NCI-H146 treated with DMSO at 0.1 percent for 48 hours (cell line): ENCODE data around the gene AHDC1.

ENCODE experiments used
- DNase-seq: peaks from one replicate; lab custom pipeline; 2025; ENCODE audit not compliant: unreplicated experiment; lab: John Stamatoyannopoulos, UW

AHDC1 gene

DNA sequence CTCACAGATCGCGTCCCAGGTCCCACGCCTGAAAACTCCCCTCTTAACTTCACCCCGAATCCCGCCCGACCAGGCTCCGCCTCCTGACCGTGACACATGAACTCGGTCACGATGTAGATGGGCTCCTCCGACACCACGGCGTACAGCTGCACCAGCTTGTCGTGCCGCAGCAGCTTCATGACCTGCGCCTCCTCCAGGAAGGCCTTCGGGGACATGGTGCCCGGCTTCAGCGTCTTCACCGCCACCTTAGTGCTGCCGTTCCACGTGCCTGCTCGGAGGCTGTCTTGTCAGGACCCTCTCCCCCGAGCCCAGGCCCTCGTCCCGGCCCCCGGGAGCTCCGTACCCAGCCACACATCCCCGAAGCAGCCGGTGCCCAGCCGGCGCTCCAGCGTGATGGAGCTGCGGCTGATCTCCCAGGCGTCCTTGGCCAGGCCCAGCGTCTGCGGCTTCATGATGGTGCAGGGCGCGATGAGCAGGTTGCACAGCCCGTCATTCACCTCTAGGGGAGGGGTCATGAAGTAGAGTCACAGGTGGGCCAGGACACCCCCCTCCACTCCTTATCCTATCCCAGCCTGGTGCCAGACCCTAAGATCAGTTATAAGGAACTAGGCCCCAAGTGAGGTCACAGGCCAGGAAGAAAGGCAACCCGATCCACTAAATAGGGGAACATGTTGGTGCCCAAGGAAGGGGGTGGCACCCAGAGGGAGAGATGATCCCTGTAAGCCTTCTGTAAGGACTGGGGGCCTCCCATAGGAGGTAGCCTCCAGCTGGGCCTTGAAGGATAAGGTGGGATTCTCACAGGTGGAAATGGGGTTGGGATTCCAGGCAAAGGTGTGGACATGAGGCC is 11.6 kb upstream of the AHDC1 start:
- DNase-seq, result no peak

DNA sequence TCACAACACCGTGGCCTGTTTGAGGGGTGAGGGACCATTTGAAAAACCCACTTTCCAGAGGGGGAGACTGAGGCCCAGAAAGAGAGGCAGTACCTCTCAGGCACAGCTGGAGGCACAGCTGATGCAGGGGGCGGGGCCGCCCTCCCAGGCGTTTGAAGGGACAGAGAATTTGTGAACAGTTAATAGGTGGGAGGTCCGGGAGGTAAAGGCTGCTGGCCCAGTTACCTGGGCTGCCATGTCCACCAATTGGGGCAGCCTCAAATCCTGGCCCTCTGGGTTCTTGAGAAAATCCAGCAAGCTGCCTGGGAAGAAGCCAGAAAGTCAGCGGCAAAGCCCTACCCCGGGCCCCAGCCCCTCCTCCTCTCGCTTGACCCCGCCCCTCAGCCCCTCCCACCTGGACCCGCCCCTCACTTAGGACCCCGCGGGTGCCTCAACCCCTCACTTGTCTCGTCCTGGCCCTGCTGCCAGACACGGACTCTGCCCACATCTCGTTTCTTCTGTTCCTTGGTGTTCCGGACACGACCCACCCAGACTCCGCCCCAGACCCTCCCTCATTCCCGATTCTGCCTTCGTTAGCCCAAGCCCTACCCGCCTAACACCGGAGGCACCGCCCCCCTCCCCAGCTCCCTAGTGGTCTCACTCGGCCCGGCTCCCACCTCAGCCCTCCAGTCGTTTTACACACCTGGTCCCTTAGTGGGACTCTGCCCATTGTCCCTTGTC is 10.8 kb upstream of the AHDC1 start:
- DNase-seq, result no peak

DNA sequence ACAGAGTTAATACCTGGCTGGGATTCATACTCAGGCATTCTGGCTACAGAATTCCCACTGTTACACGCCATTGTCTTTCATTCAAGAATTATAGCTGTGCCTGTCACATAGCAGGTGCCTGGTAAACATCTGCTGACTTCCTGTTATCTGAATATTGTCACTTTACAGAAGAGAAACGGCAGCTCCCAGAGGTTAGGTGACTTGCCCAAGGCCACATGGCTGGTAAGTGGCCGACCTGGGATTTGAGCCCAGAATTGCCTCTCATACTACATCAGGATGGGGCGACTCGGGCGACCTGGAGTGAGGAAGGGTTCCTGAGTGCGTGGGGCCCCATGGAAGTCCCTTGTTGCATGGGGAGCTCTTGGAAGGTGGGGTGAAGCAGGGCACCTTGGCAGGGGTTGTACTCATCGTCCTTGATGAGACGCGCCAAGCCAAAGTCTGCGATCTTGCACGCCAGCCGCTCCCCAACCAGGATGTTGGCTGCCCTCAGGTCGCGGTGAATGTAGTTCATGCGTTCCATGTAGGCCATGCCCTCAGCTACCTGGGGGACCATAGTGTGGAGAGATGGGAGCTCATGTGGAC is 10.2 kb upstream of the AHDC1 start:
- no peak for DNase-seq

DNA sequence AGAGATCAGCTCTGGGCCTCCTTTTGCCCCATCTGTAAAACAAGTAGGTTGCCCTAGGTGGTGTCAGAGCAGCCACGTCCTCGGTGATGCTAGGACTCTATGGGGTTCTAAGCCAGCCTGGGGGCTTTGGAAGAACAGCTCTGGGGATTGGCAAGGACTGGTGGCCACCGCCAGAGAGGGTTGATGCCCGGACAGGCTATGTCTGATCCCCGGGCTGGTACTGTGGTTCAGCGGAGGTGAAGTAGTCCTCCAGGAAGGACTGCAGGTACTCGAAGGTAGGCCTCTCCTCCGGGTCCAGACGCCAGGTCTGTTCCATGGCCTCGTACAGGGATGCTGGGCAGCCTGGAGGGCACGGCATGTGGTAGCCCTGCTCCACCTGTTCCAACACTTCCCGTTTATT is 8.8 kb upstream of the AHDC1 start:
- no peak for DNase-seq

DNA sequence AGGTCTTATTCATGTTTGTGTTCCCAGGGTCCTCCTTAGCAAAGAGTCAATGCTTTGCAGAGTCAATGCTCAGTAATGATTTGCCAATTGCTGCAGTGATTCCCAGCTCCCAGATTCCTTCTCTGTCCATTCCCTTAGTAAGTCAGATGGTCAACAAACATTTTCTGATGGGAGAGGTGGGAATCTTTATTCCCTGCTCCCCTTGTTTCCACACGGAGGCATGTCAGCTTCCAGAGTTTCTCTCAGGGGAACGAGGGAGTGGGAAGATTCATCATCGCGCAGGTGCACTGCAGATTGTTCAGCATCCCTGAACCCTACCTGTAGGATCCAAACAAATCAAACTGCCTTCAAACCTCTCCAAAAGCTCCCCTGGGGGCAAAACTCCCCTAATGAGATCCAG is 7.5 kb upstream of the AHDC1 start:
- no peak for DNase-seq

DNA sequence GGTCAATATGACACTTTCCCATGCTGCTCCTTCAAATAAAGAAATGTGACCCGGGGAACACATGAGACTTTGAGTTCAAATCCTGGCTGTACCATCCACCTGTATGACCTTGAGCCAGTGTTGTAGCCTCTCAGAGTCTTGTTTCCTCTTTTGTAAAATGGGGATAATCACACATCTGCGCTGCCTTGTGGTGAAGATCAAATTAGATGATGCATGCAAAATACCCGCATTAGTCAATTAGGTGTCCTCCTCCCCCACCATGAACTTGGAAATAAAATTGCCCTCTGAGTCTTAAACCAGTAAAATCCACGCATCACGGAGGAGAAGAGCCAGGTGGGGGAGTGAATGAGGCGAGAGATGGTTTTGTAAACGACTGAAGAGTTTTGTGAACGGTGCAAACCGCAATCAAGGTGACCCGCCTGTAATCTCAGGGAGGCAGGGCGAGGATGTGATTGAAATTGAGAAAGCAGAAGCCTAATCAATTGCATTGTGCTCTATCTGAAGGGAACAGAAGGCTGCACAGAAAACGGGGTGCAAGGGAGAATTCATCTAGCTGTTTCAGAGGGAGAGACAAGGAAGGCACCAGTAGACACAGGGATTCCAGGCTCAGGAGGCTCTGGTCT is 5.8 kb upstream of the AHDC1 start:
- DNase-seq, result no peak

DNA sequence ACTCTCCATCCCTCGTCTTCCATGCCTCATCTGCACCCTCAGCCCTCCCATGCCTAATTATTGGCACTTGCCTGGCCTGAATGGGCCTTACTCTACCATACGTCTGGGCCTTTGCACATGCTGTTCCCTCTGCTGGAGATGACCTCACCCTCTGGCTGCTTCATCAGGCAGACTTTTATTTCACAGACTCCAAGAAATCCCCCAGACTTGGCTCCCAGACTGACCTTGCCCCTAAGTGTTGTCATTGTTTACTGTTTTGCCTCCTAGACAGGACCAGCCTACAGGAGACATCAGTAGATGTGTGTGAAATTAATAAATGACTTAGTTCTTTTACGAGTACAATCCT is 5.2 kb upstream of the AHDC1 start:
- no peak for DNase-seq

DNA sequence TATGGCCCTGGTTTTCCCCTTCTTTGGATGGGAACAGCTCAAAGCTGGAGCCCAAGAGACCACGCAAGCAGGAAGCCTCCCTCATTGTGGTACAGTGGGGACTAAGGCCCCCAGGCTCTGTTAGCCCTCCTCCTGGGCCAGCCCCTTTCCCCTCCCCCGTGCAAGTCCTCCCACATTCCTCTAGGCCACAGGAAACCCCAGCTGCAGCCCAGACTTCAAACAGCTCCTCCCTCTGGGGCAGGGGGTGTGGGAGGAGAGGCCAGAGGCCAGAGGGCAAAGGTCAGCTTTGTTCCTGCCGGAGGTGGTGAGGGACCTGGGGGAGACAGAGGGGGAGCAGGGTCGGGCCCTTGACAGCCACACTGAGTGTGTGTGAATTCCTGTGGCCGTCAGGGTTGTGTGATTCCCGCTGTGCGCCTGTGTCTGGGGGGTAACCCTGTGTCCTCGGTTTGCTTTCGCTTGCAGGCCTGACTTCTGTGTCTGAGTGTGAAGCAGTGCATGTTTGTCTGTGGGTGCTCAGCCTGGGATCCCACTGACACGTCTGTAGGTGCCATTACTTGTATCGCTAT is 3.4 kb upstream of the AHDC1 start:
- DNase-seq, result no peak

DNA sequence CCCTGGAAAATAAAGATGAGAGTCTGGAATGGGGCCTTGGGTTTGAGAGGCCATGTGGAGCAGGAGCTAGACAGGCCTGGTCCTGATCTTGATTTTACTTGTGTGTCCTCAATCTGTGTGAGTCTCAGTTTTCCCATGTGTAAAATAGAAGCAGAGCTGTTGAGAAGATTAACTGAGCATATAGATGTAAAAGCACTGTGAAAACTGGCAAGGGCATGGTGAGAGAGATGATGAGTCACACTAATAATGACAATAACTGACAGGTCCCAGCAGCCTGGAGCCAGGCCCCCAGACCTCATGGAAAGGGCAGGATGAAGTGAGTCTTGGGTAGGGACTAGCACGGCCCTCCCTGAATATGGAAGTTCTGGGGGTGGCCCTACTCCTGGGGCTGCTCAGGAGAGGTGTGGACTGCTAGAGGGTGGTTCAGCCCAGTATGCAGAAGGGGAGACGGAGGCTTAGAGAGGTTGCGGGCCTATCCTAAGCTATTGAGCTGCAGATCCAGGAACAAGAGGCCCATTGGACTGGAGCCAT is 2.8 kb upstream of the AHDC1 start:
- DNase-seq, result no peak

DNA sequence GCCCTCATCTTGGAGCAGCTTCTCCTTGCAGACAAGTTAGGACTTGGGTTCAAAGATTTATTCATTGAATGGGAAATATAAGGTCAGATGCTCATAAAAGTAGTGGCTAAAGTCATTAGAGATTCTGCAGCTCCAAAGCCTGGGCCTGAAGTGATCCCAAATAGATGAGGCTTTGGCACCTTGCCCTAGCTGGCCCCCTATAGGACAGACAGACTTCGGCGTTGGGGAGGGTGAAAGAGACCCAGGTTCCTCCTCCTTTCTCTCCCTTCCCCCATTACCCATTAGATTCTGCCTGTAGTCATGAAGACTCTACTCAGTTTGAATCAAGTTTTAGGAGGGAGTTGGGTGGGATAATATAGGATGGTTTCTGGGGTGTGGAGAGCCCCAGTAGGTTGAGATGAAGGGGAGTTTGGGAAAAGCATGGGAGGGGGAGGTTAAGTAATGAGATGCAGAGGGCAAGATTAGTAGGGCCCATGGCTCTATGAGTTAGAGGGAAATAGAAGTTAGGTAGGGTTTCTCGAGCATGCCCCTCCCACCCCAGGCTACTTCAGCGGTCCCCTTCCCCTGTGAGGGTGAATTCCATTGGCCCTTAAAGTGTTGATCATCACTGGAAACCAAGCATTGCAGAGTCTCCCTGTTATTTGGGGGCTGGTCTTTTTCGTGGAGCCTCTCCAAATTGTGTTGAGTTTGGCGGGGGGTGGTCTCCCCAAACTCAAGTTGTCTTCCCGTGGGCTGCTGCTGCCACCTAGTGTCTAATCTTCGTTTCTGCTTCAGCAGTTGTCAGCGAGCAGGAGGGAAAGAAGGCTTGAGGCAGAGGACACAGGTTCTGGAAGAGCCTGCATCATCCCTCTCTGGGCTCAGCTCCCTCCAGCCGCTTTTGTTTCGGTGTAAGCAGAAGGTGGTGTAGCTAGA is 2.1 kb upstream of the AHDC1 start:
- no peak for DNase-seq

DNA sequence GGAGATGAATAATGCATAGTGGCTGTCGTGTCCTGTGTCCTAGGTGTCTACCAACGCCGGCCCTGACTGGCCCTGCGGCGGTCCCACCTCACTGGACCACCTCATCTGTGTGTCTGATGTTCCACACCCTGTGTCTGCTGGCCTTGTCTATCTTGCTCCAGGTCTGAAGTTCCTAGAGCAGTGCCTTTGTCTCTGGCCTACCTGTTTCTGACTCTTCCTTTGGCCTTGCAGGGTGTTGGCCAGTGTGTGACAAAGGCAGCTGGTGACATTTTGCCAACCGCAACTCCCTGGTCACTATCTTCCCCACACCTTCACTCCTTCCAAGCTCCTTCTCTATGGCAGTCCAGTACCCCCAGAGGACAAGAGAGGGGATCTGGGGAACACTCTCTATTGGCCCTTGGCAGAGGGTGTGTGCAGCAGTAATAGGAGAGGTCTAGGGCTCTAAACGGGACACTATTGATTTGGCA is 1.4 kb upstream of the AHDC1 start:
- DNase-seq, result no peak

DNA sequence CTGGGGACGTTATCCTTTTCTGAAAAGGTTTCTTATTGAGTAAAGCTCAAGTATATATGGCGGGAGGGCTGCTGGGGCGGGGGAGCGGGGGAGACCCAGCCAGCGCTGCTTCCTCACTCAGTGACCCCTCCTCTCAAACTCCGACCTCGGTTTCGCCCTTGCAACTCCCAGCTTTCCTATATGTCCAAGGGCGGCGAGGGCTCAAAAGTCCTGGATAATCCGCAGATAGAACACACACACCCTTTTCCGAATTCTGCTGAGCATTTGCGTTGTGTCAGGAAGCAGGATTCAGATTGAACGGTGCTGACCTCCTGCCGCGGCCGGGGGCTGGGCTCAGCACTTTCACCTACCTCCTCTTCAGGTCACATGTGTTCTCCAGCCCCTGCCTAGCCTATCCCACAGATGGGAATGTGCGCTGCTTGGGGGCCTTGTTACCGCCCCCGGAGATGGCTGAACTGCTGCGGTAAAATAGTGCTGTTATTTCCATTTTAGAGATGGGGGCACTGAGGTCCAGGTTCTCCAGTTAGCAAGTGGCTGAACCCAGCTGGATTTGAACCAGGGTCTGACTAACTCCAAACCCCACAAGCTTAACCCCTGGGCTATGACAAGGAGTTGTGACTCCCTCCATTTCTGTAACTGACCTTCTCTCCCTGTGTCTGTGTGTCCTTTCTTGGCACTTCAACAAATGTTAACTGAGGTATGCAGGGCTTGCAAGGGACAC is 795 bp upstream of the AHDC1 start:
- DNase-seq, result no peak

DNA sequence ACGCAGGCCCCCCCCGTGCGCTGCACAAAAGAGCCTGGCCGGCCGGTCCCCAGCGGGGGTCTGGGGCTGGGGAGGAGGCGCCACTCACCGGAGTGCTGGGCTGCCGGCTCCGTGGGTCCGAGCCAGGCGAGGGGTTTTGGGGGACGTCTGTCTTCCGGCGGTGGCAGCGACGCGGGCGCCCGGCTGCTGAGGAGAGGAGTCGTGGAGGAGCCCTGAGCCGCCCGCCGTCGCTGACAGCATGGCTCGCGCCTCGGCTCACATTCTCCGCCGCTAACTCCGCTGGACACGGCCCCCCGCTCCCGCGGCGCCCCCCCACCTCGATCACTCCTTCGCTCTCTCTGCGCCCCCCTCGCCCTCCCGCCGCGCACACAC is 649 bp downstream of the AHDC1 start:
- no peak for DNase-seq

DNA sequence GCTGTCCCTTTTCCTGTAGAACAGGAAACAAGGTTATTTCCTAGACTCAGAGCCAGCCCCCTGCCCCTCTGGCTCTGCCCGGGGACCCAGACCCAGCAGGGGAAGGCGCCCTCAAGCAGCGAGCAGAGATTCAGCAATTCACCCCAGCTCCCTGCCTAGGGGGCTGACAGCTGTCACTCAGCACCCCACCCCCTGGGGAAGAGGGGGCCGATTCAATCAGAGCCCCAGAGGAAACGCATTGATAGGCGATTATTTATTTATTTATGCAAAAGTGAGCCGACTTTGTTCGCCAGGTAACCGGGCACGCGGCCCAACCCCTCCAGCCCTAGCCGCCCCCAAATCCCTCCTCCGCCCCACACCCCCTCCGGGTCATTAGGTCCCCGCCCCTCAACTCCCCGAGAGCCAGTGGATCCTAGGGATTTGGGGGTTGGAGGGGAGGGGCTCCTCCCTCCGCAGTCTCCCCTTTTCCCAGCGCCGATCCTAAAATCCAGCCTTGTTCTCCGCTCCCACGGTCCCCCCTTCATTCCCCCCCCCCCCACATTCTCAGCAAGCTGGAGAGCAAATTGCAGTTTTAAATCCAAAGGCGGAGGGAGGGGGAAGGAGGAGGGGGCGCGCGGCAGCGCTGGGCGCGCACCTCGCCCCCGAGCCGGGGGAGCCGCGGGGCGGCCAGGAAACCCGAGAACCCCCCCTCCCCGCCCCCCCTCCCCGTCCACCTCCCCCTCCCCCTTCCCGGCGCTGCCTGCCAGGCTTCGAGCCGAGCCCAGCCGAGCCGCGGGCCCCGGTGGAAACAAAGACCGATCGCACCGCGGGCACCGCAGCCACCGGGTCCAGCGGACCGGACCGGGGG is 1.3 kb downstream of the AHDC1 start:
- DNase-seq, result no peak

DNA sequence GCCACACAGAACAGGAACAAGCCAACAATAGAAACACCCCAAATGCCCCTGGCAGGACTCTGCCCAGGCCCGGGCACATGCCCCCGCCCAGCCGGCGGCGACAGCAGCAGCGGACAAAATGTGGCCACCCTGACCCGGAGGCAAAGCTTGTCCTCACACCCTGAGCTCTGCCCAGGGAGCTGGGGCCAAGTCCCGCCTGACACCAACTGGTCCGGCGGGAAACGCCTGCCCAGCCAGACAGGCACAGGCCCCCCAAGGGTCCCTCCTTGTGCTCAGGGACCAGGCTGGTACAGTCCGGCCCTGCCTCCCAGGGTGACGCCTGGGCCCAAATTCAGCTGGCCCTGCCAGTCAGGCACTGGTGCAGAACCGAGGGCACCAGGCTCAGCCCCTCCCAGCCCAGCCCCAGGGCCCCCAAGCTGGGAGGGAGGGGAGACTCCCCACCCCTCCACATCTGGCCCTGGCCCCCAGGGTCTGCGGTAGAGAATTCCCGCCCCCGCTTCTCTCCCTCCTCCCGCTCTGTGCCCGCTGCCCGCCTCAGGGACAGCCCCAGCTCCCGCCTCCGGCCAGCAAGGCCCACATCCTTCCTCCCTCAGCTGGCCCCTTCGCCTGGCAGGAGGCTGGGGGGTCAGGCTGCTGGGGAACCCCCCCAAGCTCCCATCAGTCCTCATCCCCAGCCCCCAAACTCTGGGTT is 2.0 kb downstream of the AHDC1 start:
- no peak for DNase-seq

DNA sequence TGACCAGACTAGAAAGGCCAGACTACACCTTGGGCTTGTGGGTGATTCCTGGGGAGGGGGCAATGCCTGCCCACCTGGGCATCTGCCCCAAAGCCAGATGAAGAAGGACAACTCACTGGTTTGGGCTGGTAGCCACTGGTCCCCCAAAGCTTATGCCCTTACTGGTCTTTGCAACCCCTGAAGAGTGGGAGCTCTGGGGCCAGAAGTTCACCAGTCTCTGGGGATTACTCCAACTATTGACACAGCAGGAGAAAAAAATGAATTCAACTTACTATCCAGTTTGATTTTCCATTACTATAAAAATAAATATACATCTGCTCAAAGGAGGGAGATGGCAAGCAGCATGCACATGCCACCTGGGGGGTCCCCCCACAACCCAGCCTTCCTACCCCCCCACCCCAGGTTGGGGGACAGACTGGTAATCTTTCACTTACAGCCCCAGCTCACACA is 2.6 kb downstream of the AHDC1 start:
- no peak for DNase-seq

DNA sequence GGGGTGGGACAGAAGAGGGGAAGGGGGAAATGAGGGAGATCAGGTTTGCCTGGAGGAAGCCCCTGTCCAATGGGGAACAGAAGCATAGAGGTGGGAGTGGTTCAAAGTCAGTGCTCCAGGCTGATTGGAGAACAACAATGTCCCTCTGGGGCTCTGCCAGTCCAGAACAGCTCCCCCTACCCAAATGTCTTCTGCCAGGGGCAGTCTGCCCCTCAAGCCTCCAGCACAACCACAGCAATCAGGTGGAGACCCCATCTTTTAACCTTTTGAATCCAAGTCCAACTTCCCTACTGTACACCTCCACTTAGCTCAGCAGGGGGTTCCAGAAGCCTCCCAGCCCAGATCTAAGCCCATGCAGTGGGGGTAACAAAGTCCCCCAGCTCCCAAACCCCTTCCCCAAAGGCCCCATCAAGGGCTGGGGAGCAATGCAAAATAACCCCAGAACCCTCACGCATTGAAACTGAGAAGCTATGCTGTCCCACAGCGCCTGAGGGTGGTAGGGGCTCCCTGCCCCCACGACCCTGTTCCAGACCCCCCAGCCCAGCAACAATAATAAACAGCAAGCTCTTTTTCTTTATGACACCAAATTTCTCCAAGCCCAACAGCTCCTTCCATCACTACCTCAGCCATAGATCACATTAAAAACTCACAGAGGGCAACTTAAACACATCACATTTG is 3.3 kb downstream of the AHDC1 start:
- no peak for DNase-seq
